B cell (primary cell): ENCODE data around the gene DOLPP1. TPM values are rescaled to one million over a fixed set of nuclear protein-coding genes. Genes with fewer than 3 reads are reported as not detected.

Experiments used
- ATAC-seq: fragments of 200-7000 bp; cut with Tn5 transposase; one replicate; pipeline ENCODE4 v1.10.0; 2021; ENCODE audit warnings: low read depth, mild to moderate bottlenecking, moderate number of reproducible peaks, moderate library complexity
- CTCF ChIA-PET: fragments of 350-600 bp; sonication (Branson Sonifier 250); formaldehyde crosslinking; loops from one replicate; lab custom pipeline; 2021; ENCODE audit warnings: antibody characterized with exemption, inconsistent platforms; lab: Charles Lee
- POLR2A ChIA-PET: fragments of 350-600 bp; sonication (Branson Sonifier 250); formaldehyde crosslinking; loops from one replicate; lab custom pipeline; 2021; ENCODE audit warnings: antibody characterized with exemption; lab: Charles Lee
- DNase-seq: peaks from one replicate; pipeline ENCODE4 v3.0.0; 2013
- H2AFZ ChIP-seq: 2 replicates; pipeline ENCODE4 v1.6.1; 2012; ENCODE audit warnings: mild to moderate bottlenecking, low read depth, low read length; ENCODE audit not compliant: insufficient read depth, poor library complexity, severe bottlenecking
- H3K27ac ChIP-seq, 2 donors: 1 replicate in 1 of 2; 2 replicates in 1 of 2; pipeline ENCODE4 v1.5.1; 2012 to 2013; ENCODE audit warnings: low read length in 2 of 2, mild to moderate bottlenecking in 2 of 2, moderate library complexity in 1 of 2
- H3K27me3 ChIP-seq, 4 experiments: fragments of 200-600 bp in 1 of 4; sonication (generic) in 1 of 4; replicated peaks in 1 of 4; 1 replicate in 2 of 4; 2 replicates in 2 of 4; pipeline versions ENCODE4 v1.6.1 to v1.7.0; 2013 to 2016; ENCODE audit warnings: low read length in 3 of 4, mild to moderate bottlenecking in 2 of 4, mixed read lengths in 1 of 4, moderate library complexity in 1 of 4; ENCODE audit not compliant: insufficient read depth in 4 of 4, control insufficient read depth in 3 of 4; ENCODE audit errors: control extremely low read depth in 1 of 4
- H3K36me3 ChIP-seq, 2 experiments: replicated peaks in 1 of 2; 1 replicate in 1 of 2; 2 replicates in 1 of 2; pipeline versions ENCODE4 v1.6.1 to v1.7.1; 2013; ENCODE audit warnings: low read length in 1 of 2; ENCODE audit not compliant: insufficient read depth in 2 of 2, control insufficient read depth in 1 of 2; ENCODE audit errors: control extremely low read depth in 1 of 2, extremely low read depth in 1 of 2
- H3K4me1 ChIP-seq, 2 donors: fragments of 200-600 bp in 1 of 2; sonication (generic) in 1 of 2; 1 replicate in 1 of 2; 2 replicates in 1 of 2; pipeline versions ENCODE4 v1.5.1 to v1.6.1; 2013 to 2017; ENCODE audit warnings: low read length in 2 of 2; ENCODE audit not compliant: control insufficient read depth in 2 of 2, insufficient read depth in 2 of 2
- H3K4me2 ChIP-seq: replicated peaks from 2 replicates; pipeline ENCODE3; 2012; ENCODE audit warnings: mild to moderate bottlenecking, low read depth, low read length; ENCODE audit not compliant: poor library complexity, severe bottlenecking
- H3K4me3 ChIP-seq, 5 experiments: fragments of 200-600 bp in 1 of 5; sonication (generic) in 1 of 5; 1 replicate in 3 of 5; 2 replicates in 2 of 5; pipeline versions ENCODE4 v1.5.1 to v1.7.0; 2011 to 2016; ENCODE audit warnings: low read length in 4 of 5, mild to moderate bottlenecking in 4 of 5, low read depth in 2 of 5, control low read depth in 1 of 5, moderate library complexity in 1 of 5; ENCODE audit not compliant: insufficient read depth in 1 of 5; ENCODE audit errors: control extremely low read depth in 1 of 5, extremely low read depth in 1 of 5
- H3K79me2 ChIP-seq: fragments of 200-600 bp; sonication (generic); one replicate; pipeline ENCODE4 v1.6.0; 2016; ENCODE audit warnings: low read length; ENCODE audit not compliant: control insufficient read depth, insufficient read depth
- H3K9ac ChIP-seq: fragments of 200-600 bp; sonication (generic); 2 replicates; pipeline ENCODE4 v1.6.1; 2017; ENCODE audit warnings: mild to moderate bottlenecking, low read length, moderate library complexity
- H3K9me3 ChIP-seq, 3 donors: one replicate each; pipeline versions ENCODE4 v1.6.1 to v1.7.1; 2013; ENCODE audit warnings: low read length in 2 of 3; ENCODE audit not compliant: control insufficient read depth in 2 of 3, insufficient read depth in 1 of 3; ENCODE audit errors: control extremely low read depth in 1 of 3
- H4K20me1 ChIP-seq: 2 replicates; pipeline ENCODE4 v1.6.0; 2012; ENCODE audit warnings: mild to moderate bottlenecking, low read length; ENCODE audit not compliant: insufficient read depth, control insufficient read depth, poor library complexity, severe bottlenecking
- H3K27ac Mint-ChIP-seq: one replicate; pipeline ENCODE4 v1.8.0; 2021; ENCODE audit warnings: mixed read lengths
- H3K27me3 Mint-ChIP-seq: one replicate; pipeline ENCODE4 v1.8.0; 2021; ENCODE audit warnings: mixed read lengths
- H3K4me1 Mint-ChIP-seq: one replicate; pipeline ENCODE4 v1.8.0; 2021; ENCODE audit warnings: mixed read lengths
- H3K4me3 Mint-ChIP-seq: one replicate; pipeline ENCODE4 v1.8.0; 2021; ENCODE audit warnings: mixed read lengths
- H3K9me3 Mint-ChIP-seq: one replicate; pipeline ENCODE4 v1.8.0; 2022; ENCODE audit warnings: mixed read lengths; ENCODE audit not compliant: insufficient read depth
- CTCF ChIP-seq: fragments of 200-600 bp; IDR thresholded peaks from one replicate; pipeline ENCODE4 v1.8.0; 2022; ENCODE audit warnings: antibody characterized with exemption, mild to moderate bottlenecking
- EZH2 ChIP-seq: IDR thresholded peaks from 2 replicates; pipeline ENCODE4 v1.6.1; 2012; ENCODE audit warnings: borderline replicate concordance, low read depth, mild to moderate bottlenecking, moderate library complexity, low read length; ENCODE audit not compliant: insufficient read depth, poor library complexity, severe bottlenecking
- WGBS: methylation state at CpG from one replicate; pipeline ENCODE4 v1.1.5; 2013; ENCODE audit warnings: missing lambda C conversion rate; ENCODE audit not compliant: insufficient coverage; 5-methylcytosine and 5-hydroxymethylcytosine counted together
- intact Hi-C: fragments of 100-400 bp; cut with micrococcal nuclease; formaldehyde crosslinking; loops from one replicate; pipeline ENCODE4 v1.10.0; 2022
- polyA plus RNA-seq: library from polyadenylated mRNA; depleted of rRNA; stranded (reverse); fragments of >200 nt; gene quantifications from 2 replicates; pipeline ENCODE4 v1.2.3, GENCODE V29; 2012
- total RNA-seq, 2 donors: library from RNA; stranded (reverse); fragments of 120-200 nt in 1 of 2; gene quantifications; 1 replicate in 1 of 2; 2 replicates in 1 of 2; pipeline versions ENCODE4 v1.2.3 to v1.2.4, GENCODE V29; 2013 to 2022

The DOLPP1 gene
- total and polyA plus RNA-seq, 2 donors (not counting 1 experiment from before 2014, with no cell fraction given): 4.7 to 8.6 TPM

DNA sequence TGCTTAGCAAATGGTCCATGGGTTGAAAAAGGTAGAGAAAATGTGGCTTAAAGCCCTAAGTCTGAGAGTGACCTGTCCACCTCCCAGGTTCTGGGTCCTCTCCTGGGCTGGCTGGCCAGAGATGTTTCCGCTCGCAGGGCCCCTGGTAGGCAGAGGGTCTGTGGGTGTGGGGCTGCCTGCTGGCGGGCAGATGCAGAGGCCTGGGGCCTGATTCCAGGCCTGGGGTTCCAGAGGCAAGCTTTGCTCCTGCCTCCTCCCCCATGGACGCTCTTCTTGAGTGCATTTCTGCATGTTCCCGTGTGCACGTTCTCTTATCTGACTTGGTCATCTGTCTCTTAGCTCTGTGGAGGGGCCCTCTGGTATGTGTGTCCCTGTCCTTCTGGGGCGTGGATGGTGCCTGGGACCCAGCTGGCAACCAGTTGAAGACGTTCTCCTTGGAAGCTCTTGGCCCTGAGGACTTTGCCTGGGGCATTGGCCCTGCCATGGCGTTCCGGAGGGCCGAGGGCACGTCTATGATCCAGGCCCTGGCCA lies 40.7 kb upstream of the DOLPP1 start:
- intact Hi-C loops: no loop called here
- peaks cover 34% of the 10 kb centered on the region for H3K4me1 Mint-ChIP-seq
- Histone ChIP-seq H3K4me2 (no peak overlapping the region), H3K36me3 (peaks cover 1 to 20% of the 10 kb centered on the region in 2 experiments), H3K4me3 (no peak overlapping the region), H3K27me3 (no peaks in the 10 kb centered on the region), H3K9ac (no peak overlapping the region), H3K4me1 (peaks cover 19 to 25% of the 10 kb centered on the region in 2 donors), H2AFZ (no peak overlapping the region), H4K20me1 (peaks cover 29% of the 10 kb centered on the region), H3K79me2 (peaks cover 49% of the 10 kb centered on the region), H3K9me3 (no peaks in the 10 kb centered on the region), H3K27ac (no peak overlapping the region)
- no peaks in the 10 kb centered on the region for H3K27me3 Mint-ChIP-seq
- no peak overlapping the region for H3K27ac Mint-ChIP-seq
- no peak for ATAC-seq
- CTCF ChIA-PET: no interaction called here
- POLR2A ChIA-PET: no interaction called here
- no peak for DNase-seq
- WGBS: 96% methylated on average over 12 of the region's 12 CpGs
- no peak for TF ChIP-seq EZH2
- no peak for TF ChIP-seq CTCF
- H3K9me3 Mint-ChIP-seq: no peaks in the 10 kb centered on the region
- H3K4me3 Mint-ChIP-seq: no peak overlapping the region

GRCh38 chr9:129042016-129042415 lies 38.9 kb upstream of the DOLPP1 start:
- ChIA-PET POLR2A (no interaction called here), CTCF (no interaction called here)
- H3K36me3 ChIP-seq: peaks cover 1 to 26% of the 10 kb centered on the region in 2 experiments
- no peak overlapping the region for H3K4me3 ChIP-seq
- H3K4me3 Mint-ChIP-seq: no peak overlapping the region
- no peaks in the 10 kb centered on the region for H3K9me3 ChIP-seq
- peaks cover 22% of the 10 kb centered on the region for H3K4me1 Mint-ChIP-seq
- H3K27ac Mint-ChIP-seq: no peak overlapping the region
- H3K27ac ChIP-seq: no peak overlapping the region
- H3K4me1 ChIP-seq: peaks cover 14 to 16% of the 10 kb centered on the region in 2 donors
- ATAC-seq: no peak
- peaks cover 39% of the 10 kb centered on the region for H3K79me2 ChIP-seq
- H3K27me3 Mint-ChIP-seq: no peaks in the 10 kb centered on the region
- intact Hi-C loops: no loop called here
- no peak for DNase-seq
- H3K9ac ChIP-seq: no peak overlapping the region
- no peaks in the 10 kb centered on the region for H3K27me3 ChIP-seq
- H3K9me3 Mint-ChIP-seq: no peaks in the 10 kb centered on the region
- no peak overlapping the region for H3K4me2 ChIP-seq
- peaks cover 24% of the 10 kb centered on the region for H4K20me1 ChIP-seq
- H2AFZ ChIP-seq: no peak overlapping the region
- WGBS: 98% methylated on average over 15 of the region's 16 CpGs
- TF ChIP-seq EZH2 (no peak), CTCF (no peak)
